H1 (cell line): ENCODE results near the gene FLRT1. TPM values are rescaled to one million over a fixed set of nuclear protein-coding genes. Genes with fewer than 3 reads are reported as not detected.

Source experiments
- CBX5 ChIP-seq: fragments of 300-800, 300-1000 bp; sonication (generic); IDR thresholded peaks from 2 replicates; pipeline ENCODE4 v1.7.1; 2016; ENCODE audit warnings: antibody characterized with exemption, low read length, low read depth
- CHD7 ChIP-seq: fragments of 300-600 bp; sonication (generic); IDR thresholded peaks from 2 replicates; pipeline ENCODE4 v1.7.1; 2012; ENCODE audit warnings: low read length, moderate library complexity, mild to moderate bottlenecking, inconsistent platforms; ENCODE audit not compliant: insufficient replicate concordance
- EGR1 ChIP-seq: IDR thresholded peaks from 2 replicates; pipeline ENCODE4 v1.6.1; 2011; ENCODE audit warnings: low read depth, low read length, borderline replicate concordance
- GABPA ChIP-seq: IDR thresholded peaks from 2 replicates; pipeline ENCODE4 v1.6.1; 2011; ENCODE audit warnings: mild to moderate bottlenecking, low read length, moderate library complexity, borderline replicate concordance; ENCODE audit not compliant: insufficient read depth
- KDM1A ChIP-seq: fragments of 200-600, 300-600 bp; sonication (generic); IDR thresholded peaks from 2 replicates; pipeline ENCODE4 v1.7.1; 2016; ENCODE audit warnings: mild to moderate bottlenecking, low read length, borderline replicate concordance
- KDM5A ChIP-seq: fragments of 200-600 bp; IDR thresholded peaks from 2 replicates; pipeline ENCODE4 v1.7.1; 2012; ENCODE audit warnings: mild to moderate bottlenecking, low read length, inconsistent platforms, mixed read lengths
- NANOG ChIP-seq: IDR thresholded peaks from 2 replicates; pipeline ENCODE4 v1.6.1; 2011; ENCODE audit warnings: low read length, low read depth, mild to moderate bottlenecking, inconsistent platforms; ENCODE audit not compliant: insufficient read depth, poor library complexity, severe bottlenecking
- polyA plus RNA-seq, 7 experiments: library from polyadenylated mRNA; depleted of rRNA in 3 of 7; stranded (reverse) in 5 of 7; unstranded in 2 of 7; fragments of >200 nt in 5 of 7; fragments of 200-250 nt in 2 of 7; gene quantifications; 1 replicate in 5 of 7; 2 replicates in 1 of 7; 4 replicates in 1 of 7; pipeline versions ENCODE4 v1.2.1 to v1.2.3, GENCODE V29; 2011 to 2013; ENCODE audit warnings: missing spikeins in 2 of 7, mixed read lengths in 2 of 7
- total RNA-seq: library from RNA; stranded (reverse); fragmentation: NEBNext Ultra II Directional; extraction: Animal tissue kit (Norgen Biotek cat#: 25700); gene quantifications from 2 replicates; pipeline ENCODE4 v1.2.1, GENCODE V29; 2021

FLRT1 gene
- total and polyA plus RNA-seq, 2 of the 8 experiments (the other 6 are each of a cell fraction or from before 2014, with no cell fraction given): 0.14 to 0.28 TPM

- TF ChIP-seq EGR1: no peak
- TF ChIP-seq GABPA: no peak
- TF ChIP-seq KDM1A: no peak
- no peak for TF ChIP-seq CBX5
- no peak for TF ChIP-seq KDM5A
- TF ChIP-seq CHD7: no peak
- TF ChIP-seq NANOG: no peak
Observed at GRCh38 chr11:64028398-64029115, 7.2 kb upstream of the FLRT1 start (continued).
